Upper lobe of right lung (tissue), 1 donor: ENCODE data around the gene OGFOD2. TPM values are rescaled to one million over a fixed set of nuclear protein-coding genes. Genes with fewer than 3 reads are reported as not detected.
A peak's percentile ranks its signal among the peaks of the same experiment; 100 is the strongest.

Source experiments
- ATAC-seq: fragments of 200-7000 bp; cut with Tn5 transposase; one replicate; pipeline ENCODE4 v1.9.1; 2020; ENCODE audit warnings: mild to moderate bottlenecking, moderate library complexity
- DNase-seq: peaks from one replicate; pipeline ENCODE4 v3.0.0-alpha.2; 2020
- H3K27ac ChIP-seq: fragments of 200-600 bp; one replicate; pipeline ENCODE4 v1.8.0; 2022
- H3K27me3 ChIP-seq: fragments of 200-600 bp; one replicate; pipeline ENCODE4 v1.8.0; 2022; ENCODE audit warnings: mild to moderate bottlenecking
- H3K36me3 ChIP-seq: fragments of 200-600 bp; one replicate; pipeline ENCODE4 v1.8.0; 2022
- H3K4me1 ChIP-seq: fragments of 200-600 bp; one replicate; pipeline ENCODE4 v1.8.0; 2022
- H3K4me3 ChIP-seq: fragments of 200-600 bp; one replicate; pipeline ENCODE4 v1.8.0; 2022; ENCODE audit warnings: mild to moderate bottlenecking
- H3K9me3 ChIP-seq: fragments of 200-600 bp; one replicate; pipeline ENCODE4 v1.8.0; 2022
- intact Hi-C: fragments of 100-400 bp; cut with DNase I; formaldehyde crosslinking; loops from one replicate; pipeline ENCODE4 v1.11.0; 2022
- total RNA-seq: library from RNA; stranded (reverse); fragmentation: NEBNext Ultra II Directional; extraction: Animal tissue kit (Norgen Biotek cat#: 25700); gene quantifications from one replicate; pipeline ENCODE4 v1.2.1, GENCODE V29; 2021
- TF ChIP-seq, protein P1 (sequence below): fragments of 200-600 bp; IDR thresholded peaks from one replicate; pipeline ENCODE4 v1.8.0; 2022; ENCODE audit warnings: antibody characterized with exemption
- donor health status: DM: no; HTN: yes; CAD: no; lungs with severe emphysema.

OGFOD2 gene
- total RNA-seq, 1 donor from 2014 or later, result 13.7 TPM

DNA sequence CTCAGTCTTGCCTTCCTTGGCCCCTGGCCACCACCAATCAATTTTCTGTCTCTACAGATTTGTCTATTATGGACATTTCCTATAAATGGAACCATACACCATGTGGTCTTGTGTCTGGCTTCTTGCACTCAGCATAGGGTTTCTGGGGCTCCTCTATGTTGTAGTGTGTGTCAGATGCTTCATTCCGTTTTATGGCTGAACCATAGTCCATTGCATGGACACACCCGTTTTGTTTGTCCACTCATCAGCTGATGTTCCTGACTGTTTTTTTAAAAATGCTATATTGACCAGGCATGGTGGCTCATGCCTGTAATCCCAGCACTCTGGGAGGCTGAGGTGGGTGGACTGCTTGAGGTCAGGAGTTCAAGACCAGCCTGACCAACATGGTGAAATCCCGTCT lies 26.4 kb downstream of the OGFOD2 start:
- H3K4me3 ChIP-seq, result no peak overlapping the region
- peaks cover 6% of the 10 kb centered on the region for H3K36me3 ChIP-seq
- H3K27me3 ChIP-seq, result no peaks in the 10 kb centered on the region
- no peaks in the 10 kb centered on the region for H3K9me3 ChIP-seq
- H3K27ac ChIP-seq, result no peak overlapping the region
- DNase-seq (no peak), ATAC-seq (no peak)
- H3K4me1 ChIP-seq, result no peaks in the 10 kb centered on the region
- intact Hi-C loops, result no loop called here
- TF ChIP-seq, protein P1, sequence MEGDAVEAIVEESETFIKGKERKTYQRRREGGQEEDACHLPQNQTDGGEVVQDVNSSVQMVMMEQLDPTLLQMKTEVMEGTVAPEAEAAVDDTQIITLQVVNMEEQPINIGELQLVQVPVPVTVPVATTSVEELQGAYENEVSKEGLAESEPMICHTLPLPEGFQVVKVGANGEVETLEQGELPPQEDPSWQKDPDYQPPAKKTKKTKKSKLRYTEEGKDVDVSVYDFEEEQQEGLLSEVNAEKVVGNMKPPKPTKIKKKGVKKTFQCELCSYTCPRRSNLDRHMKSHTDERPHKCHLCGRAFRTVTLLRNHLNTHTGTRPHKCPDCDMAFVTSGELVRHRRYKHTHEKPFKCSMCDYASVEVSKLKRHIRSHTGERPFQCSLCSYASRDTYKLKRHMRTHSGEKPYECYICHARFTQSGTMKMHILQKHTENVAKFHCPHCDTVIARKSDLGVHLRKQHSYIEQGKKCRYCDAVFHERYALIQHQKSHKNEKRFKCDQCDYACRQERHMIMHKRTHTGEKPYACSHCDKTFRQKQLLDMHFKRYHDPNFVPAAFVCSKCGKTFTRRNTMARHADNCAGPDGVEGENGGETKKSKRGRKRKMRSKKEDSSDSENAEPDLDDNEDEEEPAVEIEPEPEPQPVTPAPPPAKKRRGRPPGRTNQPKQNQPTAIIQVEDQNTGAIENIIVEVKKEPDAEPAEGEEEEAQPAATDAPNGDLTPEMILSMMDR, result no peak

DNA sequence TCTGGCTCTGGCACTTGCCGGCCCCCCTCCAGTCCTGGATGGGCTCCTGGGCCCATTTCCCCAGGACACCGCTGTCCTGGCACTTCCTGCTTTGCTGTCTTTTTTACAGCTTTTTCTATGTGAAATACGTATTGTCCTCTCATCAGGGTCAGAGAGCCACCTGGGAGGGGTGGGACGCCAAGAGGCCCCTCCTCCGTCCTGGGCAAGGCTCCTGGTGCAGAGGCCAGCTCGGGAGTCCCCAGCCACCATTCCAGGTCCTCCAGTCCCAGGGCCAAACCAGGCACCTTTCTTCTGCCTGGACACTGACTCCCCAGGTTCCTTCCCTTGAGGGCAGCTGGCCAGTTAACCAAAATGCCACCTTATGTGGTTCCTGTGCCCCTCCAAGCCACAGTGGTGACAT lies 28.2 kb downstream of the OGFOD2 start:
- intact Hi-C loops, result no loop called here
- DNase-seq (no peak), ATAC-seq (no peak)
- H3K27ac ChIP-seq, result no peak overlapping the region
- no peaks in the 10 kb centered on the region for H3K9me3 ChIP-seq
- H3K4me1 ChIP-seq, result no peaks in the 10 kb centered on the region
- H3K36me3 ChIP-seq, result peaks cover 6% of the 10 kb centered on the region
- no peaks in the 10 kb centered on the region for H3K27me3 ChIP-seq
- H3K4me3 ChIP-seq, result no peak overlapping the region
- TF ChIP-seq, protein P1, result no peak

DNA sequence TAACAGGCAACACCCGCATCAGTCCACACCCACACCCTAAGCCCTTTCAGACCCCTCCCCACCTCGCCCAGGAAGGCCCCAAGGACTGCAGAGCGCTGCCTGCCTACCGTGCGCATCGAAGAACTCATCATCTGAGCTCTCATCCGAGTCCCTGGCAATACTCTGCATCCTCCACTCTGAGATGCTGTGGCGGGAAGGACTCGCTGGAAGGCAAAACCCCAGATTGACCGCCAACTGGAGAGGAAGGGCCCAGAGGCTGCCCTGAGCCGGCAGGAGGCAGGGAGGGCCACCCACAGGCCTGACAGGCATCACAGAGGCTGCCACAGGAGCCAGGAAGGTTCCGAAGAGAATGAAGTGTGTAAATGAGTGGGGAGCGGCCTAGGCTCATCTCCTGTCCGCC lies 29.2 kb downstream of the OGFOD2 start:
- no peak for ATAC-seq
- no peak for DNase-seq
- intact Hi-C loops, result no loop called here
- Histone ChIP-seq H3K4me1 (no peaks in the 10 kb centered on the region), H3K4me3 (no peak overlapping the region), H3K36me3 (peaks cover 10% of the 10 kb centered on the region), H3K27ac (no peak overlapping the region), H3K27me3 (no peaks in the 10 kb centered on the region), H3K9me3 (no peaks in the 10 kb centered on the region)
- TF ChIP-seq, protein P1, result no peak

DNA sequence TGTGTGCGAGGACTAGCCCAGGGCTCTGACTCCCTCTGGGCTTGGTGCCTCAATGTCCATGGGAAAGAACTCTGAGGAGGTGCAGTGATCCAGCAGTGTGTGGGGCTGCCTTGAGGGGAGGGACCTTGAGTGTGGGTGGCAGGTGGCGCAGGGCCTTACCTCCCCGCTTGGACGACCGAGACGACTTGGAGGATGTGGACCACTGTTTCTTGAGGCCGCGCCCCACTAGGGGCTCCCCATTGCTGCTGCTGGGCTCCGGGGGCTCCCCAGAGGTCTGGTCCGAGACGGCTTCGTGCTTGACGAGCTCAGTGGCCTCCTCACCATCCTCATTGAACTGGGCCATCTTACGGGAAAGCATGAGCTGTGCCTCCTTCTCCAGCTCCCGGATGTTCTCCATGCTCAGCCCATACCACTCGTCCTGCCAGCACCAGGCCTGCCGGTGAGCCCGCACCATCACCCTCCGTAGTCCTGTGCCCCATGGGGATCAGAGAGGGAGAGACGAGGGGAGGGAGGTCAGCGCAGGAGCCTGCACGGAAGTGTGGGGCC lies 30.1 kb downstream of the OGFOD2 start:
- H3K27me3 ChIP-seq, result no peaks in the 10 kb centered on the region
- H3K4me3 ChIP-seq, result no peak overlapping the region
- H3K4me1 ChIP-seq, result no peaks in the 10 kb centered on the region
- ATAC-seq, result peak; percentile 7
- H3K27ac ChIP-seq, result no peak overlapping the region
- TF ChIP-seq, protein P1, result no peak
- H3K36me3 ChIP-seq, result peaks cover 9% of the 10 kb centered on the region
- intact Hi-C loops, result no loop called here
- DNase-seq, result no peak
- no peaks in the 10 kb centered on the region for H3K9me3 ChIP-seq

DNA sequence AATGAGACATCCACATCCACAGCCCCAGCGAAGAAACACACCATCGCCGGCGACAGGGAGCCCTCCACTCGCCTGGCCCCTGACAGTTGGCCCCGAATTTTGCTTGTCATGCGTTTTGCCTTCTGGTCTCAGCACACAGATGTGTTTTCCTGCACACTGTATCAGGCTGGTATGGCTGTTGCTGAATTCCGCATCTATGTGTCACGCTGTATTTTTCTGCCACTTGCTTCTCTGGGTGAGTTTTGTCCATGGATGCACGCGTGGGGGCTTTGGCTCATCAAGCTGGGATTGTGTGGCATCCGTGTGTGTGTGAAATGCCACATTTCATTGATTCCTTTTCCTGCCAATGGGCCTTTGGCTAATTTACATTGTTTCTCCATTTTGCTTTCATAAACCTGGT lies 31.9 kb downstream of the OGFOD2 start:
- Histone ChIP-seq H3K4me3 (no peak overlapping the region), H3K27me3 (no peaks in the 10 kb centered on the region), H3K9me3 (no peaks in the 10 kb centered on the region), H3K27ac (no peak overlapping the region), H3K4me1 (no peaks in the 10 kb centered on the region), H3K36me3 (peaks cover 4% of the 10 kb centered on the region)
- DNase-seq (no peak), ATAC-seq (no peak)
- intact Hi-C loops, result no loop called here
- TF ChIP-seq, protein P1, result no peak

DNA sequence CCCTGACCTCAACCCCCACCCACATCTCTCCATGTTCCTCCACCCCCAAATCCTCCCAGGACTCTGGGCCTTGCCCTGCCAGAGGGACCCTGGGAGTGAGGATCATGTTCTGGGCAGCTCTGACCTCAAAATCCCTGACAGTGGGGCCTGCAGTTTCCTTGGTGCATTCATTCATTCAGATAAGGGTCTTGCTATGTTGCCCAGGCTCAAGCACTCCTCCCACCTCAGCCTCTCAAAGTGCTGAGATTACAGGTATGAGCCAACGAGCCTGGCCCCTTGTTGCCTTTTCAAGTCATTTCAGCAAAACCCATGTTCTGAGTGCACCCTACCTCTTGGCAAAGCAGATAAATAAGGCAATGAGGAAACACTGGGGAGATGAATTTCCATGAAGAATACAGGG lies 35.1 kb downstream of the OGFOD2 start:
- Histone ChIP-seq H3K27me3 (no peaks in the 10 kb centered on the region), H3K9me3 (no peaks in the 10 kb centered on the region), H3K4me3 (no peak overlapping the region), H3K4me1 (no peaks in the 10 kb centered on the region), H3K27ac (no peak overlapping the region), H3K36me3 (peaks cover 4% of the 10 kb centered on the region)
- DNase-seq (no peak), ATAC-seq (no peak)
- TF ChIP-seq, protein P1, result no peak
- intact Hi-C loops, result no loop called here
